GM18502 (cell line): ENCODE measurements around the gene NCKAP1.
A peak's percentile ranks its signal among the peaks of the same experiment; 100 is the strongest.
"Not testable (repeated sequence)": the region's sequence is repeated elsewhere in the genome, so short reads cannot be mapped to it uniquely, and the experiment has no call there.

Experiments
- ATAC-seq: cut with Tn5 transposase; IDR thresholded peaks from one replicate; pipeline ENCODE4 v1.9.1; 2021; ENCODE audit warnings: mild to moderate bottlenecking; ENCODE audit not compliant: unreplicated experiment, poor library complexity

The NCKAP1 gene

GRCh38 chr2:183038341-183039300, at the start of gene NCKAP1:
Gene NCKAP1, minus strand, starts transcription at chr2:183038457. Its CDS starts 358 bp downstream, at chr2:183038099.
- ATAC-seq = peak; percentile 84

- no peak for ATAC-seq
These were observed 43.7 kb upstream of the NCKAP1 start for GRCh38 chr2:183081911-183082310.

- ATAC-seq = peak; percentile 39
These were observed 41.0 kb upstream of the NCKAP1 start for GRCh38 chr2:183079139-183079775.

- ATAC-seq = peak; percentile 94
These were observed 40.3 kb upstream of the NCKAP1 start, which contains the start of gene DUSP19 for GRCh38 chr2:183078464-183079138. Gene DUSP19, plus strand, starts transcription at chr2:183078747. Its CDS starts 187 bp downstream, at chr2:183078934.

GRCh38 chr2:183078163-183078463, 39.9 kb upstream of the NCKAP1 start:
- ATAC-seq = no peak

GRCh38 chr2:183072177-183072576, 33.9 kb upstream of the NCKAP1 start:
- no peak for ATAC-seq

- ATAC-seq = no peak
These were observed 32.9 kb upstream of the NCKAP1 start for GRCh38 chr2:183070942-183071844.

GRCh38 chr2:183069174-183069573, 30.9 kb upstream of the NCKAP1 start:
- no peak for ATAC-seq

GRCh38 chr2:183068561-183068960, 30.3 kb upstream of the NCKAP1 start:
- no peak for ATAC-seq

- peak; percentile 85 for ATAC-seq
These were observed 24.8 kb upstream of the NCKAP1 start for GRCh38 chr2:183063083-183063482.

GRCh38 chr2:183060571-183061231, 22.4 kb upstream of the NCKAP1 start:
- no peak for ATAC-seq

- no peak for ATAC-seq
These were observed 21.3 kb upstream of the NCKAP1 start for GRCh38 chr2:183059561-183059960.

- peak; percentile 54 for ATAC-seq
These were observed 19.2 kb upstream of the NCKAP1 start for GRCh38 chr2:183057333-183057985.

GRCh38 chr2:183049420-183049819, 11.2 kb upstream of the NCKAP1 start:
- ATAC-seq = no peak

GRCh38 chr2:183047486-183048125, 9.3 kb upstream of the NCKAP1 start:
- not testable (repeated sequence) for ATAC-seq

- ATAC-seq = not testable (repeated sequence)
These were observed 5.3 kb upstream of the NCKAP1 start for GRCh38 chr2:183043580-183043979.

- no peak for ATAC-seq
These were observed 2.3 kb upstream of the NCKAP1 start for GRCh38 chr2:183040604-183041003.

- ATAC-seq = peak; percentile 41
These were observed 510 bp downstream of the NCKAP1 start for GRCh38 chr2:183037553-183038340.
